H9 (cell line): ENCODE data around the gene SH3BP1. TPM values are rescaled to one million over a fixed set of nuclear protein-coding genes. Genes with fewer than 3 reads are reported as not detected.

Source experiments
- DNase-seq: peaks from one replicate; pipeline ENCODE4 v3.0.0-alpha.2; 2017
- H2AFZ ChIP-seq: one replicate; pipeline ENCODE4 v1.6.1; 2013; ENCODE audit warnings: mild to moderate bottlenecking, low read length, control low read depth, moderate library complexity
- H2AK5ac ChIP-seq: 2 replicates; pipeline ENCODE4 v1.6.1; 2013; ENCODE audit warnings: low read length, control low read depth, mixed read lengths; ENCODE audit not compliant: insufficient read length
- H2BK120ac ChIP-seq: one replicate; pipeline ENCODE4 v1.6.1; 2013; ENCODE audit warnings: low read depth, mild to moderate bottlenecking, low read length, control low read depth, inconsistent platforms; ENCODE audit not compliant: poor library complexity, severe bottlenecking
- H2BK12ac ChIP-seq: 2 replicates; pipeline ENCODE4 v1.6.1; 2013; ENCODE audit warnings: low read length, control low read depth, mixed read lengths, low read depth; ENCODE audit not compliant: insufficient read length
- H2BK15ac ChIP-seq: 2 replicates; pipeline ENCODE4 v1.6.1; 2013; ENCODE audit warnings: low read depth, low read length, control low read depth
- H2BK20ac ChIP-seq: one replicate; pipeline ENCODE4 v1.6.1; 2013; ENCODE audit warnings: low read depth, mild to moderate bottlenecking, low read length, control low read depth, inconsistent platforms; ENCODE audit not compliant: poor library complexity, severe bottlenecking
- H2BK5ac ChIP-seq: 2 replicates; pipeline ENCODE4 v1.6.1; 2013; ENCODE audit warnings: low read length, control low read depth, mixed read lengths; ENCODE audit not compliant: insufficient read length
- H3K14ac ChIP-seq: 2 replicates; pipeline ENCODE4 v1.6.1; 2013; ENCODE audit warnings: low read length, control low read depth; ENCODE audit not compliant: insufficient read depth
- H3K18ac ChIP-seq: 2 replicates; pipeline ENCODE4 v1.6.1; 2013; ENCODE audit warnings: low read depth, mild to moderate bottlenecking, mixed read lengths, low read length, control low read depth; ENCODE audit not compliant: insufficient read length
- H3K23ac ChIP-seq: 2 replicates; pipeline ENCODE4 v1.6.1; 2013; ENCODE audit warnings: low read length, control low read depth, mixed read lengths, low read depth; ENCODE audit not compliant: insufficient read length
- H3K23me2 ChIP-seq: 2 replicates; pipeline ENCODE4 v1.6.1; 2013; ENCODE audit warnings: low read depth, mild to moderate bottlenecking, mixed read lengths, low read length, control low read depth; ENCODE audit not compliant: insufficient read length, poor library complexity, severe bottlenecking
- H3K27ac ChIP-seq: 2 replicates; pipeline ENCODE4 v1.5.1; 2013; ENCODE audit warnings: low read length, control low read depth, mixed read lengths, low read depth; ENCODE audit not compliant: insufficient read length
- H3K27me3 ChIP-seq: 2 replicates; pipeline ENCODE4 v1.6.1; 2013; ENCODE audit warnings: low read length, control low read depth, inconsistent platforms; ENCODE audit not compliant: insufficient read depth
- H3K4ac ChIP-seq: 2 replicates; pipeline ENCODE4 v1.6.1; 2013; ENCODE audit warnings: low read depth, mild to moderate bottlenecking, control low read depth, inconsistent platforms, low read length, moderate library complexity
- H3K4me1 ChIP-seq: 2 replicates; pipeline ENCODE4 v1.6.1; 2013; ENCODE audit warnings: low read length, control low read depth, inconsistent platforms; ENCODE audit not compliant: insufficient read depth
- H3K4me2 ChIP-seq: 2 replicates; pipeline ENCODE4 v1.6.1; 2013; ENCODE audit warnings: low read length, control low read depth, mixed read lengths; ENCODE audit not compliant: insufficient read length, insufficient read depth
- H3K56ac ChIP-seq: 2 replicates; pipeline ENCODE4 v1.6.1; 2013; ENCODE audit warnings: low read depth, mild to moderate bottlenecking, mixed read lengths, low read length, control low read depth; ENCODE audit not compliant: insufficient read length
- H3K79me1 ChIP-seq: 2 replicates; pipeline ENCODE4 v1.6.1; 2013; ENCODE audit warnings: low read depth, mild to moderate bottlenecking, moderate library complexity, low read length, control low read depth, inconsistent platforms; ENCODE audit not compliant: insufficient read depth, poor library complexity, severe bottlenecking
- H3K79me2 ChIP-seq: 2 replicates; pipeline ENCODE4 v1.6.1; 2013; ENCODE audit warnings: low read length, control low read depth, inconsistent platforms; ENCODE audit not compliant: insufficient read depth
- H3K9ac ChIP-seq: 2 replicates; pipeline ENCODE4 v1.6.1; 2013; ENCODE audit warnings: low read length, control low read depth, mixed read lengths; ENCODE audit not compliant: insufficient read length; ENCODE audit errors: extremely low read depth
- H3K9me3 ChIP-seq: one replicate; pipeline ENCODE4 v1.6.1; 2013; ENCODE audit warnings: low read depth, low read length, inconsistent platforms; ENCODE audit not compliant: control insufficient read depth
- H3T11ph ChIP-seq: one replicate; pipeline ENCODE4 v1.6.1; 2013; ENCODE audit warnings: mild to moderate bottlenecking, low read length, control low read depth, inconsistent platforms
- H4K20me1 ChIP-seq: one replicate; pipeline ENCODE4 v1.6.1; 2013; ENCODE audit not compliant: control insufficient read depth, insufficient read length, insufficient read depth
- H4K5ac ChIP-seq: 2 replicates; pipeline ENCODE4 v1.6.1; 2013; ENCODE audit warnings: low read depth, mild to moderate bottlenecking, mixed read lengths, low read length, control low read depth; ENCODE audit not compliant: insufficient read length
- H4K8ac ChIP-seq: replicated peaks from 2 replicates; pipeline ENCODE4 v1.6.1; 2013; ENCODE audit warnings: low read length, control low read depth, mixed read lengths, low read depth; ENCODE audit not compliant: insufficient read length
- H4K91ac ChIP-seq: 2 replicates; pipeline ENCODE4 v1.6.1; 2013; ENCODE audit warnings: low read depth, mild to moderate bottlenecking, moderate library complexity, mixed read lengths, low read length, control low read depth; ENCODE audit not compliant: insufficient read length
- H3K27ac Mint-ChIP-seq, 3 experiments: 2 replicates in 2 of 3; 3 replicates in 1 of 3; pipeline ENCODE4 v1.8.0; 2020 to 2021; ENCODE audit warnings: mixed read lengths in 3 of 3, mild to moderate bottlenecking in 1 of 3, moderate library complexity in 1 of 3
- H3K27me3 Mint-ChIP-seq: 2 replicates; pipeline ENCODE4 v1.8.0; 2021; ENCODE audit warnings: low read depth, mild to moderate bottlenecking, moderate library complexity, mixed read lengths
- H3K36me3 Mint-ChIP-seq, 3 experiments: 2 replicates in 2 of 3; 3 replicates in 1 of 3; pipeline ENCODE4 v1.8.0; 2020 to 2021; ENCODE audit warnings: low read depth in 3 of 3, mixed read lengths in 3 of 3; ENCODE audit not compliant: insufficient read depth in 1 of 3
- H3K4me1 Mint-ChIP-seq, 2 experiments: 2 replicates each; pipeline ENCODE4 v1.8.0; 2020; ENCODE audit warnings: mixed read lengths in 2 of 2
- H3K4me3 Mint-ChIP-seq, 2 experiments: 2 replicates in 1 of 2; 3 replicates in 1 of 2; pipeline ENCODE4 v1.8.0; 2020 to 2021; ENCODE audit warnings: mild to moderate bottlenecking in 2 of 2, mixed read lengths in 2 of 2, moderate library complexity in 1 of 2
- H3K9me3 Mint-ChIP-seq, 2 experiments: 2 replicates in 1 of 2; 3 replicates in 1 of 2; pipeline ENCODE4 v1.8.0; 2020; ENCODE audit warnings: mild to moderate bottlenecking in 2 of 2, mixed read lengths in 2 of 2, moderate library complexity in 1 of 2
- WGBS: extraction: QIAGEN DNeasy Blood & Tissue Kit; methylation state at CpG from one replicate; pipeline ENCODE4 v1.1.7; 2013; ENCODE audit warnings: missing lambda C conversion rate, low lambda C conversion rate, mixed read lengths; ENCODE audit not compliant: insufficient read length; ENCODE audit errors: extremely low coverage; 5-methylcytosine and 5-hydroxymethylcytosine counted together
- total RNA-seq: library from RNA; stranded (reverse); gene quantifications from 2 replicates; pipeline ENCODE4 v1.2.1, GENCODE V29; 2021
- TF ChIP-seq, protein P1 (sequence below): fragments of 200-600 bp; sonication (generic); conservative IDR thresholded peaks from 3 replicates; pipeline ENCODE4 v1.8.0; 2021; ENCODE audit warnings: antibody characterized with exemption, mild to moderate bottlenecking

Gene SH3BP1
- total RNA-seq, 1 experiment from 2014 or later = 33.6 TPM

DNA sequence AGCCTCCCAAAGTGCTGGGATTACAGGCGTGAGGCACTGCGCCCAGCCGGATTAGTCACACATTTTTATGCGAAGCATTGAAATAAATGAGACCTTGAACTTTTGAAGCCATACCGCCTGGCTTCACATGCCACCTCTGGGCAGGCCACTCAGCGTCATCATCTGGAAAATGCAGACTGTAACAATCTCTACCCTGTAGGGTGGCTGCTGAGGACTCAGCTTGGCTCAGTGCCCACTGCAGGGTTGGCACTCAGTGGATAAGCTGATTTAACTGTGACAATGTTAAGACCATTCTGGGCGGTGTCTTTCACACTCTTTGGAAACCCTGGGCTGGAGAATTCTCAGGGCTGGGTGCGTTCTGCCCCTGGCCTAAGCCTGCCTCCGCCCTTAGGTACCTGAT is 8.5 kb downstream of the SH3BP1 start:
- Histone ChIP-seq H3K23ac (no peak overlapping the region), H2BK20ac (no peak overlapping the region), H4K8ac (no peak overlapping the region), H3K9me3 (no peaks in the 10 kb centered on the region), H2BK120ac (no peak overlapping the region), H4K5ac (no peak overlapping the region), H3K27ac (no peak overlapping the region), H3K79me2 (no peaks in the 10 kb centered on the region), H3T11ph (no peak overlapping the region), H3K27me3 (no peaks in the 10 kb centered on the region), H3K23me2 (no peaks in the 10 kb centered on the region), H2AK5ac (no peak overlapping the region), H3K9ac (no peak overlapping the region), H3K4ac (no peak overlapping the region), H4K20me1 (no peaks in the 10 kb centered on the region), H2BK12ac (no peak overlapping the region), H3K18ac (no peak overlapping the region), H2AFZ (no peak overlapping the region), H2BK5ac (no peak overlapping the region), H3K56ac (no peak overlapping the region), H3K14ac (no peak overlapping the region), H3K79me1 (no peaks in the 10 kb centered on the region), H4K91ac (no peak overlapping the region), H3K4me2 (no peak overlapping the region), H2BK15ac (no peak overlapping the region), H3K4me1 (no peaks in the 10 kb centered on the region)
- TF ChIP-seq, protein P1, sequence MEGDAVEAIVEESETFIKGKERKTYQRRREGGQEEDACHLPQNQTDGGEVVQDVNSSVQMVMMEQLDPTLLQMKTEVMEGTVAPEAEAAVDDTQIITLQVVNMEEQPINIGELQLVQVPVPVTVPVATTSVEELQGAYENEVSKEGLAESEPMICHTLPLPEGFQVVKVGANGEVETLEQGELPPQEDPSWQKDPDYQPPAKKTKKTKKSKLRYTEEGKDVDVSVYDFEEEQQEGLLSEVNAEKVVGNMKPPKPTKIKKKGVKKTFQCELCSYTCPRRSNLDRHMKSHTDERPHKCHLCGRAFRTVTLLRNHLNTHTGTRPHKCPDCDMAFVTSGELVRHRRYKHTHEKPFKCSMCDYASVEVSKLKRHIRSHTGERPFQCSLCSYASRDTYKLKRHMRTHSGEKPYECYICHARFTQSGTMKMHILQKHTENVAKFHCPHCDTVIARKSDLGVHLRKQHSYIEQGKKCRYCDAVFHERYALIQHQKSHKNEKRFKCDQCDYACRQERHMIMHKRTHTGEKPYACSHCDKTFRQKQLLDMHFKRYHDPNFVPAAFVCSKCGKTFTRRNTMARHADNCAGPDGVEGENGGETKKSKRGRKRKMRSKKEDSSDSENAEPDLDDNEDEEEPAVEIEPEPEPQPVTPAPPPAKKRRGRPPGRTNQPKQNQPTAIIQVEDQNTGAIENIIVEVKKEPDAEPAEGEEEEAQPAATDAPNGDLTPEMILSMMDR = no peak
- Mint-ChIP-seq H3K9me3 (no peaks in the 10 kb centered on the region), H3K4me1 (peaks cover 2% of the 10 kb centered on the region in 2 experiments; a peak in 1 of 4 replicates), H3K27me3 (no peaks in the 10 kb centered on the region), H3K4me3 (no peak overlapping the region), H3K27ac (no peak overlapping the region), H3K36me3 (peaks cover 12 to 80% (median 70%) of the 10 kb centered on the region in 3 experiments)
- WGBS = no CpG with 5 or more reads among the region's 9 CpGs
- no peak for DNase-seq
